ENCODE results near the gene RNASE13.

DNA sequence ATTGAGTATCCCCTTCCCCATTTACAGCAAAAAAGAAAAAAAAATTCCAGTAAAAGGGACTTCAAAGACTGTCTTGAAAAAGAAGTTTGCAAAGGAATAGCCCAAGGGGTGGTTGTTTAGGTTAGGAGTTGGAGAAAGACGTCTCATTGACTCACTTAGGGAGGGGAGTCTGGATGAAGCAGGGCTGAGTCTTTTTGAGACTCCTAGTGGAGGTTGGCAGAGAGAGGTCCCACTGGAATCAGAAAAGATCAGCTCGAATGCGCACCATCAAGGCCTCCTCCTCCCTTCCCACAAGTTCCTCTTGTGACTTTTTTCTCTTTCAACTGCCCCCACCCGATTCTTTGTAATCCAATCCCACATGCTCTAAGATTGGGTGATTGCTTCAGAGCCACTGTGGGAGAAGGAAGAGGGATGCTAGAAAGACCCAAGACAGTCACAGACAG lies 37.4 kb upstream of the RNASE13 start:
- TF ChIP-seq, protein P1, sequence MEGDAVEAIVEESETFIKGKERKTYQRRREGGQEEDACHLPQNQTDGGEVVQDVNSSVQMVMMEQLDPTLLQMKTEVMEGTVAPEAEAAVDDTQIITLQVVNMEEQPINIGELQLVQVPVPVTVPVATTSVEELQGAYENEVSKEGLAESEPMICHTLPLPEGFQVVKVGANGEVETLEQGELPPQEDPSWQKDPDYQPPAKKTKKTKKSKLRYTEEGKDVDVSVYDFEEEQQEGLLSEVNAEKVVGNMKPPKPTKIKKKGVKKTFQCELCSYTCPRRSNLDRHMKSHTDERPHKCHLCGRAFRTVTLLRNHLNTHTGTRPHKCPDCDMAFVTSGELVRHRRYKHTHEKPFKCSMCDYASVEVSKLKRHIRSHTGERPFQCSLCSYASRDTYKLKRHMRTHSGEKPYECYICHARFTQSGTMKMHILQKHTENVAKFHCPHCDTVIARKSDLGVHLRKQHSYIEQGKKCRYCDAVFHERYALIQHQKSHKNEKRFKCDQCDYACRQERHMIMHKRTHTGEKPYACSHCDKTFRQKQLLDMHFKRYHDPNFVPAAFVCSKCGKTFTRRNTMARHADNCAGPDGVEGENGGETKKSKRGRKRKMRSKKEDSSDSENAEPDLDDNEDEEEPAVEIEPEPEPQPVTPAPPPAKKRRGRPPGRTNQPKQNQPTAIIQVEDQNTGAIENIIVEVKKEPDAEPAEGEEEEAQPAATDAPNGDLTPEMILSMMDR (IDR thresholded peaks at IDR 0.05; ENCODE audit: low read length): no peak
- no peak for TF ChIP-seq EZH2 (IDR thresholded peaks at IDR 0.05; ENCODE audit: borderline replicate concordance, low read length)

Data from OCI-LY1 (cell line).